Stimulated activated naive CD8-positive, alpha-beta T cell treated with anti-CD3 and anti-CD28 coated beads, Interleukin-15, amount 100 ng/mL, for 72 hours (primary cell): ENCODE measurements around the gene ACVR2A.
A peak's percentile ranks its signal among the peaks of the same experiment; 100 is the strongest.

Experiments used
- ATAC-seq: fragments of 150-1000 bp; cut with Tn5 transposase; 2 replicates; pipeline ENCODE4 v1.10.0; 2021; ENCODE audit warnings: mild to moderate bottlenecking, moderate library complexity
- DNase-seq, 2 donors: peaks; one replicate each; pipeline ENCODE4 v3.0.0; 2021 to 2022
- H3K27ac Mint-ChIP-seq, 2 donors: one replicate each; pipeline ENCODE4 v1.8.0; 2022; ENCODE audit warnings: mild to moderate bottlenecking in 2 of 2, mixed read lengths in 2 of 2, moderate library complexity in 2 of 2
- H3K27me3 Mint-ChIP-seq: one replicate; pipeline ENCODE4 v1.8.0; 2022; ENCODE audit warnings: mixed read lengths
- H3K4me1 Mint-ChIP-seq: one replicate; pipeline ENCODE4 v1.8.0; 2022; ENCODE audit warnings: mild to moderate bottlenecking, mixed read lengths
- H3K4me3 Mint-ChIP-seq, 2 donors: one replicate each; pipeline ENCODE4 v1.8.0; 2022; ENCODE audit warnings: mild to moderate bottlenecking in 2 of 2, mixed read lengths in 2 of 2, moderate library complexity in 1 of 2
- H3K9me3 Mint-ChIP-seq, 2 donors: one replicate each; pipeline ENCODE4 v1.8.0; 2022; ENCODE audit warnings: mixed read lengths in 2 of 2

Gene ACVR2A

DNA sequence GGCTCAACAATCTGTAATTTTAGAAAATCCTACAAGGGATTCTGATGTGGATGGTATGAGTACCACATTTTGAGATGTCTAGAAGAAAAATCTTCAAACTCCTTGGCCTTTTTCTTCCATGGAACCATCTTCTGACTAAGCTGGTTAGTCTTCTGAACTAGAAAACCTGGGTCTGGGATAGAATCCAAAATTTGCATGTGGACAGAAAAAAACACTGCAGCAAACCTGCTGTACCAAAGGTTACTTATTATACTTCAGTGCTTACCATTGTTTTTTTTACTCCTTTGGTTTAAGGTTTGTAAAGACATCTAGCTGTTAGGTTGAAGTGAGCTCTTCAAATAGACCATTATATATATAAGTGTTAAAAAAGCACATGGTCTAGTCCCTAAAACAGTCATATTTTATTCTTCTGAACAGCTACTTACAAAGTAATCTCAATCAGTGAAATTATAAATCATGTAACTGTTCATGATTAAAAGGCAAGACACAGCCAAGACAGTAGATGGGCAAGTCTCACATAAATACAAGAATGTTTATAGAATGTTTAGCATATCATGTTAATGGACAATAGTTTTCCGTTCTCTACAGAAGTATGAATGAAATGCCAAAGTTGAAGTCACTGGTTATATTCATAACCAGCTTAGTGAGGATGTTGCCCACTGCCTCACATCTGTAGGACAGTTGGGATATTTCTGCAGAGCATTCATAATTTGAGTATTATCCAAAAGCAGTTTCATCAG lies 90.2 kb downstream of the ACVR2A start:
- DNase-seq (no peak), ATAC-seq (no peak)
- H3K9me3 Mint-ChIP-seq: no peaks in the 10 kb centered on the region
- H3K27ac Mint-ChIP-seq: no peak overlapping the region
- no peaks in the 10 kb centered on the region for H3K4me1 Mint-ChIP-seq
- no peak overlapping the region for H3K4me3 Mint-ChIP-seq
- no peaks in the 10 kb centered on the region for H3K27me3 Mint-ChIP-seq

GRCh38 chr2:147937744-147938349 lies 93.0 kb downstream of the ACVR2A start:
- ATAC-seq (no peak), DNase-seq (no peak)
- H3K27me3 Mint-ChIP-seq: no peaks in the 10 kb centered on the region
- no peaks in the 10 kb centered on the region for H3K4me1 Mint-ChIP-seq
- H3K4me3 Mint-ChIP-seq: no peak overlapping the region
- no peaks in the 10 kb centered on the region for H3K9me3 Mint-ChIP-seq
- H3K27ac Mint-ChIP-seq: no peak overlapping the region

GRCh38 chr2:147939313-147939712 lies 94.5 kb downstream of the ACVR2A start:
- Mint-ChIP-seq H3K27ac (peak overlapping the region in 1 of 2 donors; percentile 55), H3K27me3 (no peaks in the 10 kb centered on the region), H3K4me1 (no peaks in the 10 kb centered on the region), H3K9me3 (no peaks in the 10 kb centered on the region), H3K4me3 (no peak overlapping the region)
- ATAC-seq (no peak), DNase-seq (no peak)

GRCh38 chr2:147945660-147946059 lies 100.8 kb downstream of the ACVR2A start:
- DNase-seq: no peak
- Mint-ChIP-seq H3K27ac (no peak overlapping the region), H3K4me3 (no peak overlapping the region), H3K4me1 (no peaks in the 10 kb centered on the region), H3K27me3 (no peaks in the 10 kb centered on the region), H3K9me3 (no peaks in the 10 kb centered on the region)
- no peak for ATAC-seq

GRCh38 chr2:147952118-147952517 lies 107.3 kb downstream of the ACVR2A start:
- Mint-ChIP-seq H3K9me3 (no peaks in the 10 kb centered on the region), H3K27ac (no peak overlapping the region), H3K4me1 (no peaks in the 10 kb centered on the region), H3K4me3 (no peak overlapping the region), H3K27me3 (no peaks in the 10 kb centered on the region)
- DNase-seq (no peak), ATAC-seq (no peak)

DNA sequence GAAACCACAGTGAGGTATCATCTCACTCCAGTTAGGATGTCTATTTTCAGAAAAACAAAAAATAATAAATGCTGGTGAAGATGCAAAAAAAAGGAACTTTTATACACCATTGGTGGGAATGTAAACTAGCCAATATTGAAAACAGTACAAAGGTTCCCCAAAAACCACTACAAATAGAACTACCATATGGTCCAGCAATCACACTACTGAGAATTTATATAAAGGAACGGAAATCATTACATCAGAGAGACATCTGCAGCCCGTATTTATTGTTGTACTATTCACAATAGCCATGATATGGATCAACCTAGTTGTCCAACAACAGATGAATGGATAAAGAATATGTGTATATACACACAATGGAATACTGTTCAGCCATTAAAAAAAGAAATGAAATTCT lies 123.7 kb downstream of the ACVR2A start:
- no peak for DNase-seq
- peaks cover 13 to 34% of the 10 kb centered on the region in 2 donors for H3K9me3 Mint-ChIP-seq
- no peak overlapping the region for H3K27ac Mint-ChIP-seq
- no peaks in the 10 kb centered on the region for H3K4me1 Mint-ChIP-seq
- no peaks in the 10 kb centered on the region for H3K27me3 Mint-ChIP-seq
- ATAC-seq: no peak
- no peak overlapping the region for H3K4me3 Mint-ChIP-seq

GRCh38 chr2:147976102-147976501 lies 131.3 kb downstream of the ACVR2A start:
- ATAC-seq: no peak
- peaks cover 0 to 5% of the 10 kb centered on the region in 2 donors for H3K9me3 Mint-ChIP-seq
- no peak overlapping the region for H3K4me3 Mint-ChIP-seq
- no peak overlapping the region for H3K27ac Mint-ChIP-seq
- H3K4me1 Mint-ChIP-seq: peaks cover 10% of the 10 kb centered on the region
- no peaks in the 10 kb centered on the region for H3K27me3 Mint-ChIP-seq
- no peak for DNase-seq

DNA sequence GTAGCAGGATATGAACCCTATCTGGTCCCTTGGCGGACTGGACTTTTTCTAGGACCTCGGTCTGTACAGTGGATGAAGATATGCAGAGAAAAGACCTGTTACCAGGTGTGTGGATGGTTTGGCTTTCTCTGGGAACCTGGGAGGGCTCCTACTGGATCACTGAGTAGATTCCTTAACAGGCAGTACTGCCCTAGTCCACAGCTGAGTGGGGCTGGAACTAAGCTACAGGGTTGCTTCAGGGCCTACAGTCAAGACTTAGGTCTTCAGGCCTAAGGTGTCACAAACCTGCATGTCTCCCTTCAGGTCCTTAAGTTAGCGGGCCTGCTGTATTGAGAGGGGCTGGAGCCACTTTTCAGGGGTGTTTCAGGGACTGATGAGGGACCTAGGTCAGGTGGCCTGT lies 132.8 kb downstream of the ACVR2A start:
- Mint-ChIP-seq H3K4me3 (no peak overlapping the region), H3K9me3 (peaks cover 0 to 5% of the 10 kb centered on the region in 2 donors), H3K27ac (no peak overlapping the region), H3K27me3 (no peaks in the 10 kb centered on the region), H3K4me1 (peaks cover 12% of the 10 kb centered on the region)
- DNase-seq (no peak), ATAC-seq (no peak)
